ENCODE data around the gene GTF2F1.
"Not testable (repeated sequence)": the region's sequence is repeated elsewhere in the genome, so short reads cannot be mapped to it uniquely, and the experiment has no call there.

The GTF2F1 gene

GRCh38 chr19:6393074-6393982, at the start of gene GTF2F1:
TSS of gene GTF2F1 (minus strand) at chr19:6393164. CDS start at chr19:6392995, 169 bp downstream.
- peak; percentile 79 for DNase-seq

GRCh38 chr19:6442087-6442688, 49.2 kb upstream of the GTF2F1 start:
- DNase-seq = no peak

- no peak for DNase-seq
These were observed 47.9 kb upstream of the GTF2F1 start for GRCh38 chr19:6440905-6441304.

- DNase-seq = no peak
These were observed 46.8 kb upstream of the GTF2F1 start for GRCh38 chr19:6439743-6440142.

- DNase-seq = no peak
These were observed 40.7 kb upstream of the GTF2F1 start, which contains the start of gene SLC25A41 for GRCh38 chr19:6433663-6434062. TSS of gene SLC25A41 (minus strand) at chr19:6433763. CDS start at chr19:6433693, 70 bp downstream.

GRCh38 chr19:6433165-6433564, 40.2 kb upstream of the GTF2F1 start:
- DNase-seq = no peak

- no peak for DNase-seq
These were observed 38.9 kb upstream of the GTF2F1 start for GRCh38 chr19:6431891-6432290.

GRCh38 chr19:6429419-6430221, 36.7 kb upstream of the GTF2F1 start:
- no peak for DNase-seq

GRCh38 chr19:6428692-6429418, 35.9 kb upstream of the GTF2F1 start:
- not testable (repeated sequence) for DNase-seq

- no peak for DNase-seq
These were observed 34.2 kb upstream of the GTF2F1 start for GRCh38 chr19:6427131-6427530.

- no peak for DNase-seq
These were observed 33.0 kb upstream of the GTF2F1 start for GRCh38 chr19:6425732-6426620.

- DNase-seq = peak; percentile 100
These were observed 32.2 kb upstream of the GTF2F1 start for GRCh38 chr19:6424939-6425731.

- no peak for DNase-seq
These were observed 31.4 kb upstream of the GTF2F1 start, which contains the start of gene KHSRP for GRCh38 chr19:6424195-6424938. TSS of gene KHSRP (minus strand) at chr19:6424811. CDS start at chr19:6424701, 110 bp downstream.

- DNase-seq = no peak
These were observed 30.7 kb upstream of the GTF2F1 start for GRCh38 chr19:6423499-6424194.

GRCh38 chr19:6421075-6422014, 28.4 kb upstream of the GTF2F1 start:
- no peak for DNase-seq

GRCh38 chr19:6418562-6418932, 25.6 kb upstream of the GTF2F1 start:
- DNase-seq = no peak

- DNase-seq = no peak
These were observed 25.0 kb upstream of the GTF2F1 start for GRCh38 chr19:6417713-6418561.

All from NCI-H524 treated with DMSO at 0.1 percent for 48 hours (cell line).